ENCODE measurements around the gene SLC30A3.

GRCh38 chr2:27208486-27209050, 54.3 kb downstream of the SLC30A3 start:
- TF ChIP-seq CTCF (IDR thresholded peaks at IDR 0.05) (no peak), POLR2A (IDR thresholded peaks at IDR 0.05) (no peak)

Measured in stomach (tissue), 4 donors.